Testis (tissue), 3 donors: ENCODE data around the gene PTPRD. TPM values are rescaled to one million over a fixed set of nuclear protein-coding genes. Genes with fewer than 3 reads are reported as not detected.
A peak's percentile ranks its signal among the peaks of the same experiment; 100 is the strongest.
"Not testable (repeated sequence)": the region's sequence is repeated elsewhere in the genome, so short reads cannot be mapped to it uniquely, and the experiment has no call there.

Experiments used
- DNase-seq: peaks from one replicate; pipeline ENCODE4 v3.0.0-alpha.2; 2019
- H3K27ac ChIP-seq, 2 donors: fragments of 200-600 bp; sonication (generic); one replicate each; pipeline ENCODE4 v1.5.1; 2019
- H3K27me3 ChIP-seq: fragments of 200-600 bp; sonication (generic); one replicate; pipeline ENCODE4 v1.5.1; 2019
- H3K36me3 ChIP-seq: fragments of 200-600 bp; sonication (generic); one replicate; pipeline ENCODE4 v1.5.1; 2017; ENCODE audit warnings: low read depth; ENCODE audit errors: missing control alignments
- H3K4me1 ChIP-seq: fragments of 200-600 bp; sonication (generic); one replicate; pipeline ENCODE4 v1.5.1; 2019
- H3K4me3 ChIP-seq, 2 donors: fragments of 200-600 bp; sonication (generic); one replicate each; pipeline ENCODE4 v1.5.1; 2017 to 2019
- H3K9me3 ChIP-seq: fragments of 200-600 bp; sonication (generic); one replicate; pipeline ENCODE4 v1.5.1; 2017
- CTCF ChIP-seq, 3 experiments: fragments of 450-650 bp in 2 of 3; fragments of 200-600 bp in 1 of 3; sonication (generic) in 1 of 3; IDR thresholded peaks; one replicate each; pipeline ENCODE4 v1.5.1; 2016 to 2019; ENCODE audit warnings: antibody characterized with exemption in 3 of 3, mild to moderate bottlenecking in 2 of 3, moderate library complexity in 1 of 3
- POLR2A ChIP-seq: fragments of 450-650 bp; IDR thresholded peaks from one replicate; pipeline ENCODE4 v1.6.1; 2017; ENCODE audit warnings: antibody characterized with exemption, mild to moderate bottlenecking, moderate library complexity
- WGBS, 2 donors: methylation state at CpG; one replicate each; pipeline ENCODE4 v1.1.5; 2018; 5-methylcytosine and 5-hydroxymethylcytosine counted together
- intact Hi-C: fragments of 100-400 bp; cut with DNase I; formaldehyde crosslinking; loops from one replicate; pipeline ENCODE4 v1.15.1; 2023; ENCODE audit warnings: low total_unique reads
- polyA plus RNA-seq: library from polyadenylated mRNA; stranded (reverse); fragments of 350-450 nt; fragmentation: Illumina TruSeq; extraction: RNeasy Lipid Tissue Mini Kit (QIAGEN cat#74804); gene quantifications from one replicate; pipeline ENCODE4 v1.2.3, GENCODE V29; 2014; ENCODE audit warnings: low read depth, low replicate concordance; ENCODE audit not compliant: insufficient read depth
- total RNA-seq, 2 donors: library from RNA; depleted of rRNA; stranded (reverse); fragments of >200 nt; gene quantifications; one replicate each; pipeline ENCODE4 v1.2.3, GENCODE V29; 2016

PTPRD gene
- total and polyA plus RNA-seq, 3 donors from 2014 or later, result 15.4 to 33.6 (median 32.5) TPM

- no peaks in the 10 kb centered on the region for H3K4me1 ChIP-seq
- no peak overlapping the region for H3K4me3 ChIP-seq
- intact Hi-C loops, result no loop called here
- TF ChIP-seq POLR2A (no peak), CTCF (IDR thresholded peaks at IDR 0.05) (no peak)
- 80 to 89% methylated on average over 3 of the region's 3 CpGs for WGBS, 2 donors
- no peaks in the 10 kb centered on the region for H3K9me3 ChIP-seq
- H3K36me3 ChIP-seq, result no peaks in the 10 kb centered on the region
- no peak overlapping the region for H3K27ac ChIP-seq
- no peaks in the 10 kb centered on the region for H3K27me3 ChIP-seq
- DNase-seq, result no peak
Measured at GRCh38 chr9:9016597-9016996, 1596.2 kb downstream of the PTPRD start.

GRCh38 chr9:9004810-9005209 lies 1608.0 kb downstream of the PTPRD start:
- Histone ChIP-seq H3K4me1 (no peaks in the 10 kb centered on the region), H3K4me3 (no peak overlapping the region), H3K9me3 (no peaks in the 10 kb centered on the region), H3K27me3 (no peaks in the 10 kb centered on the region), H3K27ac (no peak overlapping the region), H3K36me3 (no peaks in the 10 kb centered on the region)
- TF ChIP-seq CTCF (IDR thresholded peaks at IDR 0.05) (no peak), POLR2A (no peak)
- intact Hi-C loops, result no loop called here
- WGBS, 2 donors, result 89% methylated on average over 3 of the region's 3 CpGs
- DNase-seq, result no peak

- Histone ChIP-seq H3K27ac (no peak overlapping the region), H3K27me3 (no peaks in the 10 kb centered on the region), H3K4me1 (no peaks in the 10 kb centered on the region), H3K4me3 (no peak overlapping the region), H3K9me3 (no peaks in the 10 kb centered on the region), H3K36me3 (no peaks in the 10 kb centered on the region)
- TF ChIP-seq CTCF (IDR thresholded peaks at IDR 0.05) (peak in 1 of 3 experiments; percentile 30), POLR2A (no peak)
- DNase-seq, result peak; percentile 73
- intact Hi-C loops, result no loop called here
- 79 to 88% methylated on average over 5 of the region's 5 CpGs for WGBS, 2 donors
Measured at GRCh38 chr9:9002826-9003583, 1609.8 kb downstream of the PTPRD start.

- Histone ChIP-seq H3K4me1 (no peaks in the 10 kb centered on the region), H3K36me3 (no peaks in the 10 kb centered on the region), H3K27me3 (no peaks in the 10 kb centered on the region), H3K27ac (no peak overlapping the region), H3K4me3 (no peak overlapping the region), H3K9me3 (no peaks in the 10 kb centered on the region)
- intact Hi-C loops, result no loop called here
- DNase-seq, result no peak
- 69 to 72% methylated on average over 2 of the region's 2 CpGs for WGBS, 2 donors
- TF ChIP-seq POLR2A (no peak), CTCF (IDR thresholded peaks at IDR 0.05) (no peak)
Measured at GRCh38 chr9:8980496-8981013, 1632.2 kb downstream of the PTPRD start.

GRCh38 chr9:8978334-8978733 lies 1634.5 kb downstream of the PTPRD start:
- Histone ChIP-seq H3K27me3 (no peaks in the 10 kb centered on the region), H3K27ac (no peak overlapping the region), H3K36me3 (no peaks in the 10 kb centered on the region), H3K4me1 (no peaks in the 10 kb centered on the region), H3K9me3 (no peaks in the 10 kb centered on the region), H3K4me3 (no peak overlapping the region)
- TF ChIP-seq POLR2A, result no peak
- no peak for TF ChIP-seq CTCF (IDR thresholded peaks at IDR 0.05)
- no peak for DNase-seq
- intact Hi-C loops, result no loop called here
- WGBS, 2 donors, result 71 to 80% methylated on average over 6 of the region's 6 CpGs

- H3K27ac ChIP-seq, intact Hi-C loops, DNase-seq, H3K27me3 ChIP-seq, H3K4me3 ChIP-seq, H3K4me1 ChIP-seq, H3K9me3 ChIP-seq, H3K36me3 ChIP-seq: not testable (repeated sequence)
- WGBS, 2 donors, result 48 to 54% methylated on average over 3 of the region's 3 CpGs
Measured at GRCh38 chr9:8968350-8968749, 1644.5 kb downstream of the PTPRD start.
